ENCODE measurements around the gene SSRP1. TPM values are rescaled to one million over a fixed set of nuclear protein-coding genes. Genes with fewer than 3 reads are reported as not detected.

The SSRP1 gene
- total RNA-seq, 1 donor from 2014 or later = 186 TPM

DNA sequence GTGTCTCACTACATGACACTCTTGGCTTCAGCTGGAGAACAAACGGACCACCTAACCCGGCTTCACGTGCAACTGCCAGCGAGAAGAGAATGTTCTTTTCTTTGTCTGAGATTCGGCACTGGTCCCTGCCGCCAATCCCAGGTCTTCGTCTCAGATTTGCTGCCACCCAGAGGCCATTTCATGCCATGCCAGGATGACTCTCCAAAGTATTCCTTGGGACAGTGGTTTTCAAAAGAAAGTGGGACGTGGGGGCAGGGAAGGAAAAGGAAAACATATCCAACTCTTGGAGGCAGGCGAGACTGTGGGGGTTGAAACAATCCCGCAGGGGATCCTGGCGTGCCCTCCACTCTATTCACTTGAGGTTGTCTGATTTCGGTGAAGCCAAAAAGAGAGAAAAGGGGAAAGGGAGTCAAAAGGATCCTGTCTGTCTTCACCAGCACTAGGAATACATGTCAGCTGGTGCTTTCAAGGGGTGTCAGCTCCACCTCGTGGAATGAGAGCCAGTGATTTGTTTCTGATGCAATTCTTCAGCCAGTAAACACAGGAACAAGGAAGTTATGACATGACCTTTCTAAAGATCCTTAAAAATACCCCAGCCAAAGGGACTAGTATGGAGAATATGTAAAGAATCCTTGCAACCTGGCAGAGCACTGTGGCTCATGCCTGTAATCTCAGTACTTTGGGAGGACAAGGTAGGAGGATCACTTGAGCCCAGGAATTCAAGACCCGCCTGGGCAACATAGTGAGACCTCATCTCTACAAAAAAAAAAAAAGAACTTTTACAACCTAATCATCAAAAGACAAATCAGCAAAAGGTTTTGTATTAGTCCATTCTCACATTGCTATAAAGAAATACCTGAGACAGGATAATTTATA, 57.6 kb downstream of the SSRP1 start:
- no peak overlapping the region for H3K27ac ChIP-seq
- no peaks in the 10 kb centered on the region for H3K36me3 Mint-ChIP-seq
- peaks cover 2% of the 10 kb centered on the region for H3K9me3 Mint-ChIP-seq
- peak overlapping the region; percentile 24 for H3K4me3 ChIP-seq
- H3K27me3 Mint-ChIP-seq (ENCODE audit: insufficient read depth, low read depth) = peaks cover 8% of the 10 kb centered on the region
- H3K79me2 ChIP-seq (ENCODE audit: low read depth) = no peaks in the 10 kb centered on the region
- H2AFZ ChIP-seq (replicated peaks) = peak overlapping the region; percentile 96
- DNase-seq (ENCODE audit: low spot score) = peak; percentile 85
- peak overlapping the region; percentile 63 for H3K4me2 ChIP-seq
- peaks cover 11% of the 10 kb centered on the region for H3K27me3 ChIP-seq
- H3K4me1 Mint-ChIP-seq = peaks cover 14% of the 10 kb centered on the region
- H3K36me3 ChIP-seq = no peaks in the 10 kb centered on the region
- H3K4me1 ChIP-seq = peaks cover 4% of the 10 kb centered on the region
- no peak overlapping the region for H3K9ac ChIP-seq
- no peaks in the 10 kb centered on the region for H4K20me1 ChIP-seq (ENCODE audit: low read depth)
- TF ChIP-seq EZH2phosphoT487 (IDR thresholded peaks at IDR 0.05) = no peak
- TF ChIP-seq, protein P1, sequence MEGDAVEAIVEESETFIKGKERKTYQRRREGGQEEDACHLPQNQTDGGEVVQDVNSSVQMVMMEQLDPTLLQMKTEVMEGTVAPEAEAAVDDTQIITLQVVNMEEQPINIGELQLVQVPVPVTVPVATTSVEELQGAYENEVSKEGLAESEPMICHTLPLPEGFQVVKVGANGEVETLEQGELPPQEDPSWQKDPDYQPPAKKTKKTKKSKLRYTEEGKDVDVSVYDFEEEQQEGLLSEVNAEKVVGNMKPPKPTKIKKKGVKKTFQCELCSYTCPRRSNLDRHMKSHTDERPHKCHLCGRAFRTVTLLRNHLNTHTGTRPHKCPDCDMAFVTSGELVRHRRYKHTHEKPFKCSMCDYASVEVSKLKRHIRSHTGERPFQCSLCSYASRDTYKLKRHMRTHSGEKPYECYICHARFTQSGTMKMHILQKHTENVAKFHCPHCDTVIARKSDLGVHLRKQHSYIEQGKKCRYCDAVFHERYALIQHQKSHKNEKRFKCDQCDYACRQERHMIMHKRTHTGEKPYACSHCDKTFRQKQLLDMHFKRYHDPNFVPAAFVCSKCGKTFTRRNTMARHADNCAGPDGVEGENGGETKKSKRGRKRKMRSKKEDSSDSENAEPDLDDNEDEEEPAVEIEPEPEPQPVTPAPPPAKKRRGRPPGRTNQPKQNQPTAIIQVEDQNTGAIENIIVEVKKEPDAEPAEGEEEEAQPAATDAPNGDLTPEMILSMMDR (IDR thresholded peaks at IDR 0.05) = peak; percentile 90
- H3K27ac Mint-ChIP-seq = peak overlapping the region; percentile 66
- H3K9me3 ChIP-seq (ENCODE audit: low read depth) = no peaks in the 10 kb centered on the region
- no peaks in the 10 kb centered on the region for H3F3A ChIP-seq (ENCODE audit: low read depth)
- peak overlapping the region; percentile 45 for H3K4me3 Mint-ChIP-seq

DNA sequence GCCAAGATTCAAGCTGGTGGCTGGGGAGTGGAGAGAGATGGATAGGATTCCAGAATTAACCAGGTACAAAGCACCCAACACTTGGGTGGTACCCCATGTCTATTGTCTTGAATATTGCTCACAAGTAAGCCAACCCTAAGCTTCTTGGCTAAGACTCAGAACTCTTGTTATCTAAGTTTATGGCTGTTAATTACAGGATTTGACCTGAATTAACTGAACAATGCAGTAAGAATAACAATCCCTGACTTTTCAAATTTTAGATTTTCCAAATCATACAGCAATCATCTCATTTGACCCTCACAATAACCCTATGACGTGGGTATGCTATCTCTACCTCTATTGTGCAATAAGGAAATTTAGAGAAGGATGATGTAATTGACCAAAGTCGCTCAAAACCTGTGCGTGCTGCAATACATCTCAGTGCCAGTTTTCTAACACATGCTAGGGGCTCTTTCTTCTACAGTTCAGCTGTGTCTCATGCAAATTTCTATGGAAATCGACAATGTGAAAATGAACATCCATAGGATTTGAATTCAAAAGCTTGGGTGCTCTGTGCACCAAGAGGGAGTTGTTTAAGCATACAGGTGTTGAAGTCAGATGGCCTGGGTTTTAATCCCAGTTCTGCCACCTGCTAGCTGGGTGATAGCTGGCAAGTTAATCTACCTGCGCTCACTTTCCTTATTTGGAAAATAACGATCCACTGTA, 58.6 kb downstream of the SSRP1 start:
- no peak overlapping the region for H3K27ac Mint-ChIP-seq
- peaks cover 8% of the 10 kb centered on the region for H3K27me3 Mint-ChIP-seq (ENCODE audit: insufficient read depth, low read depth)
- H3K4me2 ChIP-seq = no peak overlapping the region

DNA sequence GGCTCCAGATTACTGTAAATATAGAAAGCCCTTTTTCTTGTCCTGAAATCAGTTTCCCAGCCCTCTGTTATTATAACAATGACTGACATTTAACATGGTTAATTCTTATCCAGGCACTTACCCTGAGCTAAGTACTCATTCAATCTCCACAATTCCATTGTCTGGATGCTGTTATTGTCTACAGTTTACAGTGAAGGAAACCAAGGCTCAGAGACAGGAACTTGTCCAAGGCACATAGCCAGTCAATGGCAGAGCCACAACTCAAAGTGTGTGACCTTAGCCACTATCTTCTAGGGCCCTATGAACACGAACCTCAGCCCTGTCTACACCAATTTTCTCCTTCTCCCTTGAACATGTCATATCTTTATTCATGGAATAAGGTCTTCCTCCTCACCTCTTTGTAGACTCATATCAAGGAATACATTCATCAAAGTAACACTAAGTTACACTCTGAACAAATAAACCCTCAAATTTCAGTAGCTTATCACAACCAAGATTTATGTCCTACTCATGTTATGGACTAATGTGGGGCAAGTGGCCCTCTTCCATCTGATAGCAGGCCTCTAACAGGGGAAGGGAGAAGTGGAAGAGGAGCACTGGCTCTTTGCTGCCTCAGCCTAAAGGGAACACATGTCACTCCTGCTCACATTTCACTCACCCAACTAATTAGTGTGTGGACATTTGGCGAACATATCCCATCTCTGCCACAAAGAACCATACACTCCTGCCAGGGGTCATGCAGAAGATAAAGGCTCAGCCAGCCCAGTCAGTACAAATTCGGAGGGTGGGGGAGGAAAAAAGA, 59.3 kb downstream of the SSRP1 start:
- Histone ChIP-seq H2AFZ (replicated peaks) (no peak overlapping the region), H4K20me1 (ENCODE audit: low read depth) (no peaks in the 10 kb centered on the region), H3K9me3 (ENCODE audit: low read depth) (no peaks in the 10 kb centered on the region), H3K4me2 (no peak overlapping the region), H3K4me1 (peaks cover 4% of the 10 kb centered on the region), H3K27me3 (peaks cover 11% of the 10 kb centered on the region), H3K9ac (no peak overlapping the region), H3K4me3 (no peak overlapping the region), H3K79me2 (ENCODE audit: low read depth) (no peaks in the 10 kb centered on the region), H3K27ac (no peak overlapping the region), H3K36me3 (no peaks in the 10 kb centered on the region), H3F3A (ENCODE audit: low read depth) (no peaks in the 10 kb centered on the region)
- Mint-ChIP-seq H3K4me3 (no peak overlapping the region), H3K4me1 (peaks cover 14% of the 10 kb centered on the region), H3K27me3 (ENCODE audit: insufficient read depth, low read depth) (peaks cover 8% of the 10 kb centered on the region), H3K9me3 (peaks cover 2% of the 10 kb centered on the region), H3K27ac (no peak overlapping the region), H3K36me3 (no peaks in the 10 kb centered on the region)
- DNase-seq (ENCODE audit: low spot score) = no peak
- no peak for TF ChIP-seq EZH2phosphoT487 (IDR thresholded peaks at IDR 0.05)
- TF ChIP-seq, protein P1 (IDR thresholded peaks at IDR 0.05) = no peak
- no peak for TF ChIP-seq EZH2 (IDR thresholded peaks at IDR 0.05)

More for the DNA sequence above, 58.6 kb downstream of the SSRP1 start:
- no peak overlapping the region for H3K27ac ChIP-seq
- Mint-ChIP-seq H3K4me1 (peaks cover 14% of the 10 kb centered on the region), H3K9me3 (peaks cover 2% of the 10 kb centered on the region), H3K36me3 (no peaks in the 10 kb centered on the region), H3K4me3 (no peak overlapping the region)
- H3K9me3 ChIP-seq (ENCODE audit: low read depth) = no peaks in the 10 kb centered on the region
- peak overlapping the region; percentile 96 for H2AFZ ChIP-seq (replicated peaks)
- TF ChIP-seq, protein P1 (IDR thresholded peaks at IDR 0.05) = no peak
- no peak for TF ChIP-seq EZH2 (IDR thresholded peaks at IDR 0.05)
- no peak for TF ChIP-seq EZH2phosphoT487 (IDR thresholded peaks at IDR 0.05)
- peaks cover 11% of the 10 kb centered on the region for H3K27me3 ChIP-seq
- no peaks in the 10 kb centered on the region for H4K20me1 ChIP-seq (ENCODE audit: low read depth)
- no peaks in the 10 kb centered on the region for H3F3A ChIP-seq (ENCODE audit: low read depth)
- no peaks in the 10 kb centered on the region for H3K36me3 ChIP-seq
- no peak overlapping the region for H3K9ac ChIP-seq
- DNase-seq (ENCODE audit: low spot score) = no peak
- no peak overlapping the region for H3K4me3 ChIP-seq
- H3K4me1 ChIP-seq = peaks cover 4% of the 10 kb centered on the region
- H3K79me2 ChIP-seq (ENCODE audit: low read depth) = no peaks in the 10 kb centered on the region

Other genes starting within 250 kb of the SSRP1 start
- gene LRRC55, start 153.9 kb downstream of the SSRP1 start, total RNA-seq (ENCODE audit: low replicate concordance) = 1.4 and 2.2 TPM in 2 replicates
- gene APLNR, start 98.6 kb downstream of the SSRP1 start, total RNA-seq (ENCODE audit: low replicate concordance) = 1.6 and 1.8 TPM in 2 replicates
- gene TNKS1BP1, start 10.9 kb downstream of the SSRP1 start, total RNA-seq (ENCODE audit: low replicate concordance) = 11.7 and 45.1 TPM in 2 replicates
- 1.5 and 2.4 TPM in 2 replicates for gene P2RX3, start 2.5 kb upstream of the SSRP1 start, total RNA-seq (ENCODE audit: low replicate concordance)
- not detected in 2 replicates for gene PRG3, start 45.3 kb upstream of the SSRP1 start, total RNA-seq (ENCODE audit: low replicate concordance)
- not detected in 2 replicates for gene PRG2, start 54.8 kb upstream of the SSRP1 start, total RNA-seq (ENCODE audit: low replicate concordance)
- gene SLC43A3, start 91.2 kb upstream of the SSRP1 start, total RNA-seq (ENCODE audit: low replicate concordance) = 5.6 and 7.8 TPM in 2 replicates
- gene RTN4RL2, start 124.6 kb upstream of the SSRP1 start, total RNA-seq (ENCODE audit: low replicate concordance) = 0.13 and 1.9 TPM in 2 replicates
- gene SLC43A1, start 179.8 kb upstream of the SSRP1 start, total RNA-seq (ENCODE audit: low replicate concordance) = 0.99 and 1.5 TPM in 2 replicates
- 19.1 and 21.9 TPM in 2 replicates for gene TIMM10, start 194.9 kb upstream of the SSRP1 start, total RNA-seq (ENCODE audit: low replicate concordance)
- gene SMTNL1, start 201.7 kb upstream of the SSRP1 start, total RNA-seq (ENCODE audit: low replicate concordance) = 0.28 TPM in 1 of 2 replicates, not detected in the other
- gene UBE2L6, start 231.8 kb upstream of the SSRP1 start, total RNA-seq (ENCODE audit: low replicate concordance) = 76.2 and 112 TPM in 2 replicates